C4-2B (cell line): Measurements from ENCODE around the gene CYLD.

Experiments
- CTCF ChIP-seq: fragments of 450-650 bp; conservative IDR thresholded peaks from 2 replicates; pipeline ENCODE4 v1.5.1; 2017; ENCODE audit warnings: mild to moderate bottlenecking
- ZFX ChIP-seq: fragments of 450-650 bp; IDR thresholded peaks from 2 replicates; pipeline ENCODE4 v1.6.1; 2017

- TF ChIP-seq CTCF (no peak), ZFX (no peak)
Observed at GRCh38 chr16:50831751-50832150, 89.9 kb downstream of the CYLD start.
